Activated CD8-positive, alpha-beta T cell treated with anti-CD3 and anti-CD28 coated beads for 36 hours (primary cell): ENCODE results near the gene MBD3. TPM values are rescaled to one million over a fixed set of nuclear protein-coding genes. Genes with fewer than 3 reads are reported as not detected.
"Not testable (repeated sequence)": the region's sequence is repeated elsewhere in the genome, so short reads cannot be mapped to it uniquely, and the experiment has no call there.

Experiments
- ATAC-seq: fragments of 200-7000 bp; cut with Tn5 transposase; one replicate; pipeline ENCODE4 v1.10.0; 2021; ENCODE audit warnings: mild to moderate bottlenecking, moderate library complexity
- CTCF ChIA-PET: fragments of 350-600 bp; sonication (Branson Sonifier 250); formaldehyde crosslinking; loops from one replicate; lab custom pipeline; 2021; ENCODE audit warnings: antibody characterized with exemption; lab: Charles Lee
- POLR2A ChIA-PET: fragments of 350-600 bp; sonication (Branson Sonifier 250); formaldehyde crosslinking; loops from one replicate; lab custom pipeline; 2021; ENCODE audit warnings: antibody characterized with exemption; lab: Charles Lee
- DNase-seq: peaks from one replicate; pipeline ENCODE4 v3.0.0-alpha.2; 2020
- H3K27ac Mint-ChIP-seq: one replicate; pipeline ENCODE4 v1.8.0; 2021; ENCODE audit warnings: mild to moderate bottlenecking, mixed read lengths
- H3K27me3 Mint-ChIP-seq: one replicate; pipeline ENCODE4 v1.8.0; 2021; ENCODE audit warnings: mixed read lengths
- H3K36me3 Mint-ChIP-seq: one replicate; pipeline ENCODE4 v1.8.0; 2021; ENCODE audit warnings: low read depth, mixed read lengths
- H3K4me1 Mint-ChIP-seq: one replicate; pipeline ENCODE4 v1.8.0; 2021; ENCODE audit warnings: low read depth, mixed read lengths
- H3K4me3 Mint-ChIP-seq: one replicate; pipeline ENCODE4 v1.8.0; 2021; ENCODE audit warnings: mild to moderate bottlenecking, moderate library complexity, mixed read lengths
- H3K9me3 Mint-ChIP-seq: one replicate; pipeline ENCODE4 v1.8.0; 2021; ENCODE audit warnings: mixed read lengths
- intact Hi-C: fragments of 100-400 bp; cut with micrococcal nuclease; formaldehyde crosslinking; loops from one replicate; pipeline ENCODE4 v1.10.0; 2022
- total RNA-seq, 2 experiments: library from RNA; stranded (reverse); gene quantifications; one replicate each; pipeline ENCODE4 v1.2.3, GENCODE V29; 2021
- TF ChIP-seq, protein P1 (sequence below): fragments of 200-600 bp; IDR thresholded peaks from one replicate; pipeline ENCODE4 v1.8.0; 2022; ENCODE audit warnings: antibody characterized with exemption, mild to moderate bottlenecking

The MBD3 gene, protein sequence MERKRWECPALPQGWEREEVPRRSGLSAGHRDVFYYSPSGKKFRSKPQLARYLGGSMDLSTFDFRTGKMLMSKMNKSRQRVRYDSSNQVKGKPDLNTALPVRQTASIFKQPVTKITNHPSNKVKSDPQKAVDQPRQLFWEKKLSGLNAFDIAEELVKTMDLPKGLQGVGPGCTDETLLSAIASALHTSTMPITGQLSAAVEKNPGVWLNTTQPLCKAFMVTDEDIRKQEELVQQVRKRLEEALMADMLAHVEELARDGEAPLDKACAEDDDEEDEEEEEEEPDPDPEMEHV
- total RNA-seq, result 10 to 100 TPM; 87.8 to 92.5 TPM

DNA sequence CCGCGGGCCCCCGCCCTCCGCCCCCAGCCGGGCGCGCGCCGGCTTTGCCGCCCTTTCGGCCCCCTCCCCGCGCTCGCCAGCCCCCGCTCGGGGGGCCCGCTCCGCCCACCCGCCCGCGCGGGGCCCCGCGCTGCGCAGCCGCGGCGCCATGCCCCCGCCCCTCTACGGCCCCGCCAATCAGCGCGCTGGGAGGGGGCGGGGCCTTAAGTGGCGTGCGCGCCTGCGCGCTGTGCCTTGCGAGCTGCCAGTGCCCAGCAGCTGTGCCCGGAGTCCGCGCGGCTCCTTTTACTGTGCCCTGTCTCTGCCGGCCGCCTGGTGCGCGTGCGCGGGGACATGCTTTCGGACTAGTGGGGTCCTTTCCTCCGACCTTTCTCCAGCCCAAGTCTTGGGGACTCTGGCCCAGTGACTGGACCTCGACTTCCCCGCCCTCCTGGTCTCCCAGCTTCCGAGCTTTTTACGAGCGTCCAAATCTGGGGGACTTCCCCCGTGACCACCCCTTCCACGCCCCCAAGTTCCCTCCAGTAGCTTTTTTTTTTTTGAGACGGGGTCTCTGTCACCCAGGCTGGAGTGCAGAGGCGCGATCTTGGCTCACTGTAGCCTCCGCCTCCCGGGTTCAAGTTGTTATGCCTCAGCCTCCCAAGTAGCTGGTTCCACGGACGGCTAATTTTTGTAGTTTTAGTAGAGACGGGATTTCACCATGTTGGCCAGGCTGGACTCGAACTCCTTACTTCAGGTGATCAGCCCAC is at the start of gene MBD3:
Gene MBD3, minus strand, starts transcription at position 111 of the 746 bp plus-strand sequence. CDS start 234 bp downstream, outside the sequence.
- TF ChIP-seq, protein P1, sequence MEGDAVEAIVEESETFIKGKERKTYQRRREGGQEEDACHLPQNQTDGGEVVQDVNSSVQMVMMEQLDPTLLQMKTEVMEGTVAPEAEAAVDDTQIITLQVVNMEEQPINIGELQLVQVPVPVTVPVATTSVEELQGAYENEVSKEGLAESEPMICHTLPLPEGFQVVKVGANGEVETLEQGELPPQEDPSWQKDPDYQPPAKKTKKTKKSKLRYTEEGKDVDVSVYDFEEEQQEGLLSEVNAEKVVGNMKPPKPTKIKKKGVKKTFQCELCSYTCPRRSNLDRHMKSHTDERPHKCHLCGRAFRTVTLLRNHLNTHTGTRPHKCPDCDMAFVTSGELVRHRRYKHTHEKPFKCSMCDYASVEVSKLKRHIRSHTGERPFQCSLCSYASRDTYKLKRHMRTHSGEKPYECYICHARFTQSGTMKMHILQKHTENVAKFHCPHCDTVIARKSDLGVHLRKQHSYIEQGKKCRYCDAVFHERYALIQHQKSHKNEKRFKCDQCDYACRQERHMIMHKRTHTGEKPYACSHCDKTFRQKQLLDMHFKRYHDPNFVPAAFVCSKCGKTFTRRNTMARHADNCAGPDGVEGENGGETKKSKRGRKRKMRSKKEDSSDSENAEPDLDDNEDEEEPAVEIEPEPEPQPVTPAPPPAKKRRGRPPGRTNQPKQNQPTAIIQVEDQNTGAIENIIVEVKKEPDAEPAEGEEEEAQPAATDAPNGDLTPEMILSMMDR, result no peak
- Mint-ChIP-seq H3K4me1 (peaks cover 15% of the 10 kb centered on the region), H3K4me3 (peak within 1 kb of the TSS; percentile 92), H3K27ac (peak within 1 kb of the TSS; percentile 95), H3K9me3 (no peaks in the 10 kb centered on the region), H3K27me3 (no peaks in the 10 kb centered on the region), H3K36me3 (peaks cover 26% of the 10 kb centered on the region)
- POLR2A ChIA-PET, result interaction anchor here (0.5 to 5.0 kb wide), 8 partner anchors 9 to 452 kb away, joined by 3 to 25 read pairs (median 3); partner anchors contain the start of genes CIRBP, TCF3 and UQCR11
- ATAC-seq (peak; percentile 88), DNase-seq (peak; percentile 88)
- intact Hi-C loops, result no loop called here
- CTCF ChIA-PET, result interaction anchor here (0.9 to 1.7 kb wide), 5 partner anchors 11 to 234 kb away, joined by 3 to 10 read pairs (median 5); partner anchors contain the start of gene UQCR11

DNA sequence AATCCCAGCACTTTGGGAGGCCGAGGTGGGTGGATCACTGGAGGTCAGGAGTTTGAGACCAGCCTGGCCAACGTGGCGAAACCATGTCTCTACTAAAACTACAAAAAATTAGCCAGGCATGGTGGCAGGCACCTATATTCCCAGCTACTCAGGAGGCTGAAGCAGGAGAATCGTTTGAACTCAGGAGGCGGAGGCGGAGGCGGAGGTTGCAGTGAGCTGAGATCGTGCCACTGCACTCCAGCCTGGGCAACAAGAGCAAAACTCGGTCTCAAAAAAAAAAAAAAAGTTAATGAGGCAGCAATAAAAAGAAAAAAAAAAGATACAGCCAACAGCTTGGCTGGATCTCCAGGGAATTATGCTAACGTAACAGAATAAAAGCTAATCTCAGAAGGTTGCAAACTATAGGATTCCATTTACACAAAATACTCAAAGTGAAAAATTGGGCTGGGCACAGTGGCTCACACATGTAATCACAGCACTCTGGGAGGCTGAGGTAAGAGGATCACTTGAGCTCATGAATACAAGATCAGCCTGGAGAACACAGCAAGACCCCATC is 48.3 kb upstream of the MBD3 start:
- ATAC-seq, DNase-seq, intact Hi-C loops, H3K9me3 Mint-ChIP-seq, H3K27me3 Mint-ChIP-seq, H3K4me3 Mint-ChIP-seq, H3K4me1 Mint-ChIP-seq, CTCF ChIA-PET, H3K27ac Mint-ChIP-seq: not testable (repeated sequence)
- H3K36me3 Mint-ChIP-seq, result peaks cover 17% of the 10 kb centered on the region
- POLR2A ChIA-PET, result interaction anchor here (0.6 to 1.5 kb wide), 5 partner anchors 9 to 75 kb away, joined by 3 to 4 read pairs (median 4); partner anchors contain the start of gene TCF3

DNA sequence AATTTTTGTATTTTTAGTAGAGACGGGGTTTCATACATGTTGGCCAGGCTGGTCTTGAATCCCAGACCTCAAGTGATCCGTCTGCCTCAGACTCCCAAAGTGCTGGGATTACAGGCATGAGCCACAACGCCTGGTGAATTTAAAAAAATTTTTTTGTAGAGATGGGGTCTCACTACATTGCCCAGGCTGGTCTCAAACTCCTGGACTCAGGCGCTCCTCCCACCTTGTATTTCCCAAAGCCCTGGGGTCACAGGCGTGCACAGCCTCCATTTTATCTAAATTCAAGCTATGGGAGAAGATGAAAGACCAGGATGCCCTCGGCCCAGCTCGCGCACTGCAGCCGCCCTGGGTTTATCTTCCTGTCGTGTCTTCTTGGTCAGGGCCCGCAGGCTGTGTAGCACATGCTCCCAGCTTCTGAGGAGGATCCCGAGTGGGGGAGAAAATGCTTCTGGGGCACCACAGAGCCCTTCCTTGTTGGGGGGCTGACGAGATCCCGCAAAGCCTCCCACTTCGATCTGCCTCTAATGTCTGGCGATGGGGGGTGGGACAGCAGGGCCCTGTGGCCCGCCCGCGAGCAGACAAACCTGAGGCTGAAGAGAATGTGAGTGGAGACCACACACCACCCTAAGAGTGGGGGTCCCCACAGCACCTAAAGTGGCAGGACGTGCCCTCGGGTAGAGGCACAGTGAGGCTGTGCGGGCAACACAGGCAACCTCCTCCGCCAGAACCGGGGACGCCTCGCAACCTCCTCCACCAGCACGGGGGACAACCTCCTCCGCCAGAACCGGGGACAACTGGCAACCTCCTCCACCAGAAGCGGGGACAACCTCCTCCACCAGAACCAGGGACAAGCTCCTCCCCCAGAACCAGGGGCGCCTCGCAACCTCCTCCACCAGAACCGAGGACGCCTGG is 43.9 kb upstream of the MBD3 start:
- Mint-ChIP-seq H3K4me3 (no peak overlapping the region), H3K36me3 (peaks cover 15% of the 10 kb centered on the region), H3K27ac (no peak overlapping the region), H3K4me1 (no peaks in the 10 kb centered on the region), H3K9me3 (no peaks in the 10 kb centered on the region), H3K27me3 (no peaks in the 10 kb centered on the region)
- ChIA-PET POLR2A (interaction anchor here (1.2 to 1.5 kb wide), 3 partner anchors 14 to 26 kb away, joined by 3 to 4 read pairs (median 3); no protein-coding TSS in a partner anchor), CTCF (interaction anchor here (1.0 kb wide), 1 partner anchor 36 kb away, joined by 3 read pairs; no protein-coding TSS in a partner anchor)
- TF ChIP-seq, protein P1, result no peak
- ATAC-seq (no peak), DNase-seq (no peak)
- intact Hi-C loops, result no loop called here

DNA sequence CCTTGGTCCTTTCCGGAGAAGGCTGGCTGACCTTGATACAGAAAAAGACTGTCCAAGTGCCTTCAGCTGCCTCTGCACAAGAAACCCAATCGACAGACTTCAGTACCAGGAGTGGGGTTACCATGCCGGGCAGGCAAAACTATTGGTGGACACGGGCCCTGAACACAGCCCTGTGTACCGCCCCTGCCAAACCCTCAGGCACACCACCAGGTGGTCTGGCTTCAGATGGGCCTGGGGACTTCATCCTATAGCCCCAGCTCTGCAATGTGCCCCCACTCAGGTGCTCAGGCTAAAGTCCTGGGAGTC is 42.2 kb upstream of the MBD3 start:
- no peak overlapping the region for H3K4me3 Mint-ChIP-seq
- ATAC-seq, result no peak
- POLR2A ChIA-PET, result interaction anchor here (1.3 kb wide), 1 partner anchor 15 kb away, joined by 5 read pairs; no protein-coding TSS in a partner anchor
- no peak overlapping the region for H3K27ac Mint-ChIP-seq
- H3K27me3 Mint-ChIP-seq, result no peaks in the 10 kb centered on the region
- no peaks in the 10 kb centered on the region for H3K4me1 Mint-ChIP-seq
- no peak for DNase-seq
- CTCF ChIA-PET, result interaction anchor here (1.1 kb wide), 1 partner anchor 38 kb away, joined by 3 read pairs; no protein-coding TSS in a partner anchor
- peaks cover 15% of the 10 kb centered on the region for H3K36me3 Mint-ChIP-seq
- TF ChIP-seq, protein P1, result no peak
- no peaks in the 10 kb centered on the region for H3K9me3 Mint-ChIP-seq
- intact Hi-C loops, result no loop called here
